ENCODE results near the gene IQCK. TPM values are rescaled to one million over a fixed set of nuclear protein-coding genes. Genes with fewer than 3 reads are reported as not detected.

IQCK gene
- total RNA-seq, 1 donor from 2014 or later = not detected

DNA sequence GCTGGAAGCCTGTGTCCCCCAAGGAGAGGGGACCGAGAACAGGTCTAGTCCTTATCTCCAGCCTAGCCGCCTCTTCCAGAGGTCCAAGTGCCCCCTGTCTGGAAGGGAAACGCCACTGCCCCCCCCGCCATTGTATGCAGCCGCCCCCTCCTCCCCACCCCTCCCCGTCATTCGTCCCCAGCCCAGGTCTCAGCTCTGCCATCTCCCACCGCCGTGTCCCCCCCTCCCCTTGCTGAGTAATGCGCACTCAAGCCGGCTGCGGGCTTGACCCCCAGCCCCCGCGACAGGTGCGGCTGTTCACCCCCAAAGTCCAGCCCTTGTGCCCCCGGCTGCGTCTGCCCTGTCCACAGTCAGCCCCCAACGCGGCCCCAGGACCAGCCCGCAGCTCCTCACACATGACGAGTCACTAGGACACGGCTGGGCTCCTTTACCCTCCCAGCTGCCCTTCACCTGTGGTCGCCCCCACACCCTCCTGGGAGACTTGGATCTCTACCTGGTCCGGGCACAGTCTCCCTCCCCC, 166.0 kb downstream of the IQCK start:
- DNase-seq (ENCODE audit: low spot score in 2 of 2) = no peak
- peak overlapping the region; percentile 8 to 29 for H3K27ac ChIP-seq
- intact Hi-C loops (cut with DNase I) = loop anchor here (1.0 to 5.0 kb wide), 2 partner anchors 117 to 166 kb away; partner anchors contain the start of genes IQCK and KNOP1
- H3K4me3 ChIP-seq = peak overlapping the region; percentile 73 to 91
- H3K4me1 ChIP-seq = peaks cover 0 to 5% of the 10 kb centered on the region in 2 donors
- H3K36me3 ChIP-seq = no peaks in the 10 kb centered on the region
- TF ChIP-seq, protein P1, sequence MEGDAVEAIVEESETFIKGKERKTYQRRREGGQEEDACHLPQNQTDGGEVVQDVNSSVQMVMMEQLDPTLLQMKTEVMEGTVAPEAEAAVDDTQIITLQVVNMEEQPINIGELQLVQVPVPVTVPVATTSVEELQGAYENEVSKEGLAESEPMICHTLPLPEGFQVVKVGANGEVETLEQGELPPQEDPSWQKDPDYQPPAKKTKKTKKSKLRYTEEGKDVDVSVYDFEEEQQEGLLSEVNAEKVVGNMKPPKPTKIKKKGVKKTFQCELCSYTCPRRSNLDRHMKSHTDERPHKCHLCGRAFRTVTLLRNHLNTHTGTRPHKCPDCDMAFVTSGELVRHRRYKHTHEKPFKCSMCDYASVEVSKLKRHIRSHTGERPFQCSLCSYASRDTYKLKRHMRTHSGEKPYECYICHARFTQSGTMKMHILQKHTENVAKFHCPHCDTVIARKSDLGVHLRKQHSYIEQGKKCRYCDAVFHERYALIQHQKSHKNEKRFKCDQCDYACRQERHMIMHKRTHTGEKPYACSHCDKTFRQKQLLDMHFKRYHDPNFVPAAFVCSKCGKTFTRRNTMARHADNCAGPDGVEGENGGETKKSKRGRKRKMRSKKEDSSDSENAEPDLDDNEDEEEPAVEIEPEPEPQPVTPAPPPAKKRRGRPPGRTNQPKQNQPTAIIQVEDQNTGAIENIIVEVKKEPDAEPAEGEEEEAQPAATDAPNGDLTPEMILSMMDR (IDR thresholded peaks at IDR 0.05) = no peak
- H3K27me3 ChIP-seq = no peaks in the 10 kb centered on the region
- no peaks in the 10 kb centered on the region for H3K9me3 ChIP-seq

DNA sequence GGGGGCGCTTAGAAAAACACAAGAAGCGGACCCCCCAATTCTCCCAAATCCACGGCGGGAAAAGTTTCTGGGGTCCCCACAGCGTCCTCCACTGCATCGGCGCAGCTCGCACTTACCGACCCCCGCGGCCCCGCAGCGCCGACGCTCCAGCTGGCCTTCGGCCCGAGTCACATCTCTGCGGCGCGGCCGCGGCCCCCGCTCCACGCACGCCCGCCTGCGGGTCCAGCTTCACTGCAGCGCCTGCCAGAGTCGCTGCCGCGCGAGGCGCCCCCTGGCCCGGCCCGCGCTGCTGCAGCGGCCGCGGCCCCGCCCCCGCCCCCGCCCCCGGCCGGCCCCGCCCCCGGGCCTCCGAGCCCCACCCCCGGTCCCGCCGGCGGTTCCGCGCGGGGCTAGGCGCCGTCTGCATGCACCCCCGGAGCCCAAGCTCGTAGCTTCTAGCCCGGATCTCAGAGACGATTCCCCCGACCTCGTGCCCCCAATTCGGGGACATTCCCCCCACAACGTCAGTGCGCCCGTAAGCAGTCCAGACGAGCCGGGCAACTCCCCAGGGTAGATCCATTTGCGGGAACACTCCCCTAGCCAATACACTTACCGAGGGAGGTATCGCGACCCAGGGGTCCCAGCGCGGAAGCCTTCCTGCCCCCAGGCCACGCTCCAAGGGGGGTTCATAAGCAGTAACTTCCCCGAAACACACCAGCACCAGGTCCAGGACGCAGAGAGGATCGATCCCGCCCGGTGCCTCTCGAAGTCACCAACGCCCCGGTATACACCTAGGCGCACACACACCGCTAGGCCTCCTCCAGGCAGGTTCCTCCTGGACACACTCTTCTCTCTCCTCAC, 166.8 kb downstream of the IQCK start, which contains the start of gene GPRC5B:
GPRC5B (minus strand) TSS at position 238 of the 840 bp plus-strand sequence. CDS start 12,003 bp downstream, outside the sequence.
- intact Hi-C loops (cut with DNase I) = loop anchor here (1.0 to 5.0 kb wide), 3 partner anchors 118 to 303 kb away; partner anchors contain the start of genes IQCK and KNOP1
- TF ChIP-seq, protein P1 (IDR thresholded peaks at IDR 0.05) = peak in 1 of 3 experiments; percentile 18
- DNase-seq (ENCODE audit: low spot score in 2 of 2) = no peak

DNA sequence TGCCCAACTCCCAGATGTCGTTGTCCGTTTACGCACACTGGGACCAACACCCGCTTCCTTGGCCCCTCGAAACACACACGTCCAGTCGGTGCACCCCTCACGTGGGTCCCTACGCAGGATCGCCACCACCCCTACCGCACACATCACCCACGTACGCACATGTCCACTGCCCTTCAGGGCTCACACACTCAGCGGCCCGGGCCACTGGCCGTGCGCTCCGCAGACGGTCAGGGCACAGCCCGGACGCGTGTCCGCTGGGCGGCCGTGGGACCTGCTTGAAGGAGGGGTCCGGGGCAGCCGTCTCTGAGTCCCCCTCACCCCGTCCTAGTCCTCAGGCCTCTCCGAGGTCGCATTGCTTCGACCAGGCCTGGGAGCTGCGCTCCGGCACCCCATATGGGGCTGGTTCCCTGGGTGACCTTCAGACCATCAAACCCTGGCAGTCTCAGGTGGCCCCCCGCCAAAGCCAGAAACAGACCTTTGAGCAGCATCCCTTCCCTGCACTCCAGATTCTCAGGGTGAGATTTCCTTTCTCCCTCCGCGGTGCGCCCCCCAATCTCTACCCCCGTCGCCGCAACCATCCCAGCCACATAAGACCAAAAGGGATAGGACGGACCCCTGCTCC, 167.5 kb downstream of the IQCK start:
- intact Hi-C loops (cut with DNase I) = loop anchor here (1.0 to 5.0 kb wide), 4 partner anchors 284 to 330 kb away; partner anchors contain the start of gene VPS35L
- DNase-seq (ENCODE audit: low spot score in 2 of 2) = no peak

More for the DNA sequence above, 166.8 kb downstream of the IQCK start, which contains the start of gene GPRC5B:
- Histone ChIP-seq H3K4me3 (peak within 1 kb of the TSS; percentile 73 to 91), H3K36me3 (no peaks in the 10 kb centered on the region), H3K4me1 (peaks cover 0 to 5% of the 10 kb centered on the region in 2 donors), H3K27ac (peak within 1 kb of the TSS; percentile 8 to 29), H3K27me3 (no peaks in the 10 kb centered on the region), H3K9me3 (no peaks in the 10 kb centered on the region)

DNA sequence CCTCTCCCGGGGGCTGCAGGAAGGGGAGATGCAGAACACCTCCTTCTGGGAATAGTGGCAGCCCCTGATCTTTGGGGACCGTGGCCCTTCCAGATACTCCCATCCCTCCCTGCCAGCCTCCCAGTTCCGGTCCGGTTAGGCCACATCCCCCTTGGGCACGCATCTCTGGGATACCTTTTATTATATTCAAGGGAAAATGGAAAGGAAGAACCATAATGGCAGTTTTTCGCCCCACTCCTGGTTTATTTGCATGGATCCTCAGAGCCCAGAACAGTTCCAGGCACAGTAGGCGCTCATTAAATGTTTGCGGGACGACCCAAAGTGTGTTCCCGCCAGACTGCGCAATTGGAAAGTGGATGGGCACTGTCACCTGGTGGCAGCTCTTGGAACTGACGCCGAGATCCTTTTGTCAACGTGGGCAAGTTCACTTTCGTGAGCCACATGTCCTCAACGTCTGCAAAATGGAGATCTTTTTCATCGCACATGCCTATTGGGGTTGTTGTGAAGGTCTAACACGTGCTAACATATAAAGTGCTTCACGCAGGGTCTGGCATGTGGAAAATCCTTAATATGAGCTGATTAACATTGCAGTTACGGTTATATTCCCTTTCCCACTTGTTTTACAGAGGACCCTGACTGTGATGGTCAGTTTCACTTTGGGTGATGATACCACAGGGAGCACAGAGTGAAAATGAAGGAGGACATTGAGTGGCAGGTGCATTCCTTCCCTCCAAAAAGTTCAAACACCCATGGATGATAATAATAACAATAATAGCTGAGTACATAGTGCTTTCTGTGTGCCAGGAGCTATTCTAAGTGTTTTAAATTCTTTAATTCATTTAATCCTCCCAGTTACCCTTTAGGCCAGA, 168.2 kb downstream of the IQCK start:
- no peaks in the 10 kb centered on the region for H3K9me3 ChIP-seq
- no peaks in the 10 kb centered on the region for H3K36me3 ChIP-seq
- peak in 1 of 2 donors; percentile 87 for DNase-seq (ENCODE audit: low spot score in 2 of 2)
- no peak overlapping the region for H3K27ac ChIP-seq
- intact Hi-C loops (cut with DNase I) = loop anchor here (1.0 to 5.0 kb wide), 4 partner anchors 285 to 331 kb away; partner anchors contain the start of gene VPS35L
- H3K4me1 ChIP-seq = peaks cover 0 to 5% of the 10 kb centered on the region in 2 donors
- TF ChIP-seq, protein P1 (IDR thresholded peaks at IDR 0.05) = peak; percentile 96 to 100 (median 99)
- H3K4me3 ChIP-seq = peak overlapping the region; percentile 73 to 91
- H3K27me3 ChIP-seq = no peaks in the 10 kb centered on the region

More for the DNA sequence above, 167.5 kb downstream of the IQCK start:
- Histone ChIP-seq H3K36me3 (no peaks in the 10 kb centered on the region), H3K27ac (no peak overlapping the region), H3K27me3 (no peaks in the 10 kb centered on the region), H3K4me3 (peak overlapping the region; percentile 73 to 91), H3K9me3 (no peaks in the 10 kb centered on the region), H3K4me1 (peaks cover 0 to 5% of the 10 kb centered on the region in 2 donors)
- TF ChIP-seq, protein P1 (IDR thresholded peaks at IDR 0.05) = no peak
